GM18519 (cell line): ENCODE measurements around the gene S1PR2.
"Not testable (repeated sequence)": the region's sequence is repeated elsewhere in the genome, so short reads cannot be mapped to it uniquely, and the experiment has no call there.

Experiments used
- ATAC-seq: cut with Tn5 transposase; IDR thresholded peaks from one replicate; pipeline ENCODE4 v1.9.1; 2021; ENCODE audit warnings: mild to moderate bottlenecking, moderate library complexity; ENCODE audit not compliant: unreplicated experiment, low FRiP score

Gene S1PR2

DNA sequence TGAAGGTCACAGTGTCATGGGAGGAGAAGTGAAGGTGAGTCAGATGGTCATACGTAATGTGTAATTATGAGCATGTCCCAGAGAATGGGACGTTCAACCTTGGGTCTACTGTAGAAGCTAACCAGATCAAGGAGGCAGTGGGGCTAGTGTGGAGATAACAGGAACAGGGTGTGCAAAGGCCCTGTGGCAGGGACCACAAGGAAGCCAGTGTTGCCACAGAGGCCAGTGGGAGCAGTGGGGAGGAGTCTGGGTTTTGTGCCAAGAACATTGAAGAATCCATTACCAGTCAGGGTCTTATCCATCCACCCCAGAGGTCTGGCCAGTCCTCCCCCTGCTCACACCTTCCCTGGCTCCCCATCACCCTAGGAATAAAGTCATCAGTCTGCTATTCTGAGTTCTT is 24.2 kb upstream of the S1PR2 start:
- ATAC-seq: no peak

DNA sequence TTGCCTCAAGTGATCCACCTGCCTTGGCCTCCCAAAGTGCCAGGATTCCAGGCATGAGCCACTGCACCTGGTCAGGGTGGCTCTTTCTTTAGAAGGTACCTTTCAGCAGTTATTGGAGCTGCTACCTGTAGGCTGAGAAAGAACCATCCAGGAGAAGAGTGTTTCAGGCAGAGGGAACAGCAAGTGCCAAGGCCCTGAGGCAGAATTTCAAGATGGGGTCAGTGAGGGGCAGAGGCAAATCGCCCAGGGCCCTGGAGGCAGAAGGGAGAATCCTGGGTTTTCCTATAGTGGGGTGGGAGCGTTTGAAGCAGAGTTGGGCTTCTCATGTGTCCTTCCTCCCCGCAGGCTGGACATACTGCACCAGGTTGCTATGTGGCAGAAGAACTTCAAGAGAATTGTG is 23.1 kb upstream of the S1PR2 start:
- no peak for ATAC-seq

DNA sequence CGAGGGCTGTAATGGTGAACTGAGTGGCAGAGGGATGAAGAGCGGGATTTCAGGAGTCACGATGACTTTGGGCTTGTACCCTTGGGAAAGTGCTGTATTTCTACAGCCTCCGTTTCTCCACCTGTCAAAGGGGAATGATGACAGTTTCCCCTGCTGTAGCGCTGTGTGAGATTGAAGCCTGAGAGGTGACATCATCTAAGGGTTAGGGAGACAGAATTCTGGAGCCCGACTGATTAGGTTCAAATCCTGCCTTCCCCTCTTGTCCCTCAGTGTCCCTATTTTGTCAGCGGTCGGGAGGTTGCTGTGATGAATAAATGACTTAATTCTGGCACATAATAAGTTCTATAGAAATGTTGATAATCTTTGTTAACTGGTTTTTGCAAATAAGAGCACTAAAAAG is 21.6 kb upstream of the S1PR2 start:
- no peak for ATAC-seq

DNA sequence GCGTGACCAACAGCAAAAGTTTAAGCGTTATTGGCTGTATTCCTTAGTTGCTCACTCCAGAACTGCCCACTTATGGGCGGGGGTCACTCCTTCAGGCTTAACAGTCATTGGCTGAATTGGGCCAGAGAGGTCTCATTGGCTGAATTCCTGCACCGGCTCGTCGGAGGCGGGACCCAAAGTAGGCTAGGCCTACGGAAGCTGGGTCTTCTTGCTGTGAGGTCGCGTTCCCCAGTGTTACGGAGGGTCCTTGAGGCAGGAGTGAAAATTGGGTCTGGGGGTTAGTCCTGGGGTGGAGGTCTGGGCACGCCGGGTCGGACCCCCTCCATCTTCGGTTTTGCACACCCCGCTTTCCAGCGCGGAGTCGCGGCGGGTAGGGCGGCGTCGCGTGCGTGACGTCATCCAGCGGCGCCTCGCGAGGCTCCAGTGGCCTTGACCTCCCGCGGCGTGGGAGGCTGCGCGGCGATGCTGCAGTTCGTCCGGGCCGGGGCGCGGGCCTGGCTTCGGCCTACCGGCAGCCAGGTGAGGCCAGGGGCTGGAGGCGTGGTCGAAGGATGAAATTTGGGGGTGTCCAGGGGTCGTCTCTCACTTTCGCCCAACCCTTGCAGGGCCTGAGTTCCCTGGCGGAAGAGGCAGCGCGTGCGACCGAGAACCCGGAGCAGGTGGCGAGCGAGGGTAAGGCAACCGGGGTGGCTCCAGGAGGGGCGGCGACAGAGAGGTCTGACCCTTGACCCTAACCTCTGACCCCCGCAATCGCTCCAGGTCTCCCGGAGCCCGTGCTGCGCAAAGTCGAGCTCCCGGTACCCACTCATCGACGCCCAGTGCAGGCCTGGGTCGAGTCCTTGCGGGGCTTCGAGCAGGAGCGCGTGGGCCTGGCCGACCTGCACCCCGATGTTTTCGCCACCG is 20.9 kb upstream of the S1PR2 start, which contains the start of gene MRPL4:
MRPL4 (plus strand) TSS at position 423 of the 903 bp plus-strand sequence; CDS start at position 463, 40 bp downstream.
- peak; percentile 73 for ATAC-seq

DNA sequence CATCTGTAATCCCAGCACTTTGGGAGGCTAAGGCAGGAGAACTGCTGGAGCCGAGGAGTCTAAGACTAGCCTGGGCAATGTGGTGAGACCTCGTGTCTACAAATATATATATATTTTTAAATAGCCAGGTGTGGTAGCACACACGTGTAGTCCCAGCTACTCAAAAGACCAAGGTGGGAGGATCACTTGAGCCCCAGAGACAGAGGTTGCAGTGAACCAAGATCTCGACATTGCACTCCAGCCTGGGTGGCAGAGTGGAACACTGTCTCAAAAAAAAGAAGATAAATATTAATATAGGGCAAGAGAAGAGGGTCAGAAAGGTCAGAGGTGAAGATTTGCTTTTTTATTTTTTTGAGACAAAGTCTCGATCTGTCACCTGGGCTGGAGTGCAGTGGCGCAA is 15.4 kb upstream of the S1PR2 start:
- no peak for ATAC-seq

DNA sequence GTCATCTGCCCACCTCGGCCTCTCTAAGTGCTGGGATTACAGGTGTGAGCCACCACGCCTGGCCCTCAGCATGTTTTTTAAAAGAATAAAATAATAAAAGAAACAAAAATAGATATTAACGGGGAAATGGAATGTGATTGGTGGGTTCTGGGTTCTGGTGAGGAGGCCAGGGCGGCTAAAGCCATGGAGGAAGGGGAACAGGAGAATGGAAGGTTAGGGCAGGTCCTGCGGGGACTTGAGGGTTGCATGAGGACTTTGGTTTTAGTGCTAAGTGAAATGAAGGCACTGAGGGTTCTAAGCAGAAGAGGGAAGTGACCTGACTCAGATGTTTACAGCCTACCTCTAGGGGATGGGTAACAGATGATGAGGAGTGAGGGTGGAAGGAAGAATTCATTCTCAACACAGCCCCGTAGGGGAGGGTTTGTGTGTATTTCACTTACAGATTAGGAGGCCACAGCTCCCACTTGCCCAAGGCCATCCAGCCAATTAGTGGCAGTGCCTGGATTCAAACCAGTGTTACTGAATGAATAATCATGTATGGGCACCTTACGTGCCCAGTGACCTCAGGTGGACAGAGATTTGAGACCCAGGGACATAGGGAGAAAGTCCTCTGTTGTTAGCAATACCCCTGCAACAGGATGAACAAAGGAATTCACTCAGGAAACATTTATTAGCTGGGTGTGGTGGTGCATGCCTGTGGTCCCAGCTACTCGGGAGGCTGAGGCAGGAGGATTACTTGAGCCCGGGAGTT is 14.2 kb upstream of the S1PR2 start:
- ATAC-seq: no peak

DNA sequence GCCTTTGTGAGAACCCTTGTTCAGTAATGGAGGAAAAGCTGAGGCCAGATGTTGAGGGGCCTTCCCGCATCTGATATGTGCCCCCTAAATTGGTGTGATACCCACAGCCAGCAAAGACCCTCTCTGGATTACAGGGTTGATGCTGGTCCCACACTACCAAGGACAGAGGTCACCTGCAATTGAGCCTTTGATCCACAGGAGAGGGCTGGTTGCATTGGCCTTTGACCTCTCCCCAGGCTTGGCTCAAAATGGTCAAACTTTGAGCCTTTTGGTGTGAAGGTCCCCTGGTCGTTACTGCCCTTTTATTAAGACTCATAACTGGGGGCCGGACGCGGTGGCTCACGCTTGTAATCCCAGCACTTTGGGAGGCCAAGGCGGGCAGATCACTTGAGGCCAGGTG is 12.5 kb upstream of the S1PR2 start:
- no peak for ATAC-seq

DNA sequence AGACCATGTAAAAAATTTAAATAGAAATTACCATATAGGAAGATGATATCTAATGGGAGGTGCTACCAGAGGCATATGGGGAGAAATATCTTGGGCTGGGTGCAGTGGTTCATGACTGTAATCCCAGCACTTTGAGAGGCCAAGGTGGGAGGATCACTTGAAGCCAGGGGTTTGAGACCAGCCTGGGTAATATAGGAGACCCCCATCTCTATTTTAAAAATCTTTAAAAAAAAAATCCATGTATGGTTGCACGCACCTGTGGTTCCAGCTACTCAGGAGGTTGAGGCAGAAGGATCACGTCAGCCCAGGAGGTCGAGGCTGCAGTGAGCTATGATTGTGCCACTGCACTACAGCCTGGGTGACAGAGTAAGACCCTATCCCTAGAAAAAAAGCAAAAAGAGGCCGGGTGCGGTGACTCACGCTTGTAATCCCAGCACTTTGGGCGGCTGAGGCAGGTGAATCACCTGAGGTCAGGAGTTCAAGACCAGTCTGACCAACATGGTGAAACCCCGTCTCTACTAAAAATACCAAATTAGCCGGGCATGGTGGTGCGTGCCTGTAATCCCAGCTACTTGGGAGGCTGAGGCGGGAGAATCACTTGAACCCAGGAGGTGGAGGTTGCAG is 10.8 kb upstream of the S1PR2 start:
- not testable (repeated sequence) for ATAC-seq

DNA sequence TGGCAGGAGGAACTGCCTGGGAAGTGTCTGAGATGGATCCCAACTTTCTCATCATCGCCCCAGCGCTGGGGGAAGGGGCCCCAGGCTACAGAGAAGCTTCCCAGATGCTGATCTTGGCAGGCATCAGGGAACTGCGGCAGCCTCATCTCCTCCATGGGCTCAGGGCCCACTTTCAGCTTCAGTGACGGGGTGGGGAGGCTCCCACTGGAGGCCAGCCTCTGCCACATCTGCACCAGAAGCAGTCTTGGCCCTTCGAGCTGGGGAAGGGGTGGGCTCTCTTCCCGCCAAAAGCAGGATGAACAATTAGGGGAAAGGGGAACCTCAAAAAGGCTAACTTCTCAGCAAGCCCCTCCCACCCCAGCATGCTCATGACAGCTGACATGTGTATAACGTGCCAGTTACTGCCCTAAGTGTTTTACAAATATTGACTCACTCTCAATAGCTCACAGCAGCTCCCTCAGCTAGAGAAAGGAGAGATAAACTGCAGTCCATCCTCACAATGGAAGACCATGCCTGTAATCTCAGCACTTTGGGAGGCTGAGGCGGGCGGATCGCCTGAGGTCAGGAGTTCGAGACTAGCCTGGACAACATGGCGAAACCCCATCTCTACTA is 7.1 kb upstream of the S1PR2 start:
- no peak for ATAC-seq

DNA sequence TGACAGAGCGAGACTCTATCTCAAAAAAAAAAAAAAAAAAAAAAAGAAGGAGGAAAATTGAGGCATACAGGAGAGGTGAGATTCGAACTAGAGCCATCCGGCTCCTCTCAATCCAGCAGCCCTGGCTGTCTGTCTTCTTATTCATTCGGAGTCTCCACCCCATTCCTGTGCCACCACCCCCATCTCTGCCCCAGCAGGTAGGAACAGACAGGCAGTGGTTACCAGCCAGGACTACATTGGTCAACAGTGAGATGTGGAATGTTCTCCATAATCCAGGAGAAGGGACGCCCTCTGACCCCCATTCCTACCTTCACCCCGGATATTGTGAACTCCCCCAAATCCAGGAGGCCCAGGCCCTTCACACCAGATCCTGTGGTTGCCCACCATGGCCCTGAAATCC is 6.6 kb upstream of the S1PR2 start:
- ATAC-seq: no peak

DNA sequence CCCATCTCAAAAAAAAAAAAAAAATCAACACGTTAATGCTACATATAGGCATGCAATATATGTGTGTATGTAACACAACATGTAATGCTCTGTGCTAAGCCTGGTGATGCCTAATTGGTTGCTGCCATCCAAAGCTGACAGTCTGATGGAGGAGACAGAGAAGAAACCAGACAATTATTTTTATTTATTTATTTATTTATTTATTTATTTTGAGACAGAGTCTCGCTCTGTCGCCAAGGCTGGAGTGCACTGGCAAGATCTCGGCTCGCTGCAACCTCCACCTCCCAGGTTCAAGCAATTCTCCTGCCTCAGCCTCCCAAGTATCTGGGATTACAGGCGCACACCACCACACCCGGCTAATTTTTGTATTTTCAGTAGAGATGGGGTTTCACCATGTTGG is 4.3 kb upstream of the S1PR2 start:
- ATAC-seq: not testable (repeated sequence)

DNA sequence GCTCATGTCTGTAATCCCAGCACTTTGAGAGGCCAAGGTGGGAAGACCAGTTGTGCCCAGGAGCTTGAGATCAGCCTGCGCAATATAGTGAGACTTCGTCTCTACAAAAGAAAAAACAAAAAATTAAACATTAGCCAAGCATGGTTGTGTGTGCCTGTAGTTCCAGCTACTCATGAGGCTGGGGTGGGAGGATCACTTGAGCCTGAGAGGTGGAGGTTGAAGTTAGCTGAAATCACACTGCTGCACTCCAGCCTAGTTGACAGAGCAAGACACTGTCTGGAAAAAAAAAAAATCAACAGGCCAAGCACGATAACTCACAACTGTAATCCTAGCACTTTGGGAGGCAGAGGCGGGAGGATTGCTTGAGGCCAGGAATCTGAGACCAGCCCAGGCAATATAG is 3.9 kb upstream of the S1PR2 start:
- no peak for ATAC-seq

DNA sequence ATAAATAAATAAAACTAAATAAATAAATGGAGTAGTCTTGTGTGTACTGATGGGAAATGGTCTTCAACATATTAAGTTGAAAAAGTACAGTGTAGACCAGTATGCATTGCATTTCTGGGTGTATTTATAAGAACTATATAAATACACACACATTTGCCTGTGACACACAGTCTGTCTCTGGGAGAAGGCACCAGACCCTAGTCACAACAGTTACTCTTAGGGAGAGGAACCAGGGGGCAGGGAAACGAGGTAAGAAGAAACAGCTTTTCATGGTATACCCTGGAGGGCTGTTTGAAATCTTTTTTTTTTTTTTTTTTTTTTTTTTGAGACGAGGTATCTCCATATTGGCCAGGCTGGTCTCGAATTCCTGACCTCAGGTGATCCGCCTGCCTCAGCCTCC is 2.8 kb upstream of the S1PR2 start:
- ATAC-seq: no peak

DNA sequence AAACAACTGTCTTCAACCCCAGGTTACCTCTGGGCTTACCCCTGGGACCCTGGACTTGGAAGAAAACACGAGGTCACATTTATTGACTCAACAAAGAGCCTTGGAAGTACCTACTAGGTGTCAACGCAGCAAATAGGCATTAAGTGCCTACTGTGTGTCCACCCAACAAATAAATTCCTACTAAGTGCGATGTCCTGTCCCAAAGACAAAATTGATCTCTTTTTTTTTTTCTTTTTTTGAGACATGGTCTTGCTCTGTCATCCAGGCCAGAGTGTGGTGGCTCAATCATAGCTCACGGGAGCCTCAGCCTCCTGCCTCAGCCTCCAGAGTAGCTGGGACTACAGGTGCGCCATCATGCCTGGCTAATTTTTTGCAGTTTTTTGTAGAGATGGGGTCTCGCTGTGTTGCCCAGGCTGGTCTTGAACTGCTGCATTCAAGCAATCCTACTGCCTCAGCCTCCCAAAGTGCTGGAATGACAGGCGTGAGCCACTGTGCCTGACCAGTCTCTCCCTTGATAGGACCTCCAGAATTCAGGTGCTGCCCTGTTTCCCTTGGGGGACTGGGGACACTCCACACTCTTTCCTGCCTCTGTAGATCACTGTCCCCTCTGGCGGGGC is 589 bp upstream of the S1PR2 start:
- peak; percentile 5 for ATAC-seq

DNA sequence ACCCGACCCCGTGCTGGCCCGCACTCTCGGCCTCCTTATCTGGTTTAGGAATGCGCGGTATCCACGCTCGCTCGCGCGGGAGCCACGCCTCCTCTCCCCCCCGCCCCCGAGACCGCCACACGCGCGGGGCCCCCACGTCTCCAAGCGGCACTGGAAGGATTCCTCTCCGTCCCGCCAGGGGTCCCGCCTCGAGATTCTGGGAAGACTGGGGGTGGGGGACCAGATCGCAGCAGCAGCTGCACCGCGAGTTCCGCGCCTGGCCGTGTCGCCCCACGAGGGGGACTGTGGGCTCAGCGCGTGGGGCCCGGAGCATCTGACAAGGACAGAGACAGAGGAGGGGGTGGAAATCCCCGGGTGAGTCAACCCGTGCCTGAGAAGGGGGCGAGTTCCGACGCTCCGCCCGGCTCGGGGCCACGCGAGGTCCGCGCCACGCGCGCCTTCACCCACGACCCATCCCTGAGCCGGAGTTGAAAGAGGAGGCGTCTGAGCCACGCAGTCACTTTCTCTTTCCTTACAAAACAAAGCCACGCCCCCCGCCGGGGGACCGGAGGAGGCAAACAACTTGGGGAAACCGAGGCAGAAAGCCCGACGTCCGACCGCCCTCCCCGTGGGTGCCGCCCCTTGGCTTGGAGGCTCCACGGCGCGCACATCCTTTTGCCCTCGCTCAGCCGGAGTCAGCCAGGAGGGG is 814 bp downstream of the S1PR2 start:
- no peak for ATAC-seq

DNA sequence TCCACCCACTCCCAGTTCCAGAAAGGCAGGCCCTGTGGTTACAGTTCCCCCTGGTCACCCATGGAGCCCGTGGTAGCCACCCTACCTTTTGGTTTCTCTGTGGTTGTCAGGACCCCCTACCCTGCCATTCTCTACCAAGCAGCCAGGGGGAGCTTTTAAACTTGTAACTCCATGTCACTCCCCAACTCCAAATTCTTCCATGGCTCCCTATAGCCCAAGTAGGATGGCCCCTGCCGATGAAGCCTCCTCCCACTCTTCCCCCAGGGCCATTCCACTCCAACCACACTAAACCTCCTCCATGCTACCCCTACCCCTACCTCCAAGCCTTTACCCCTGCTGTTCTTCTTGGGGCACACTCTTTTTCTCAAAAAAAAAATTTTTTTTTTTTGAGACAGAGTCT is 2.2 kb downstream of the S1PR2 start:
- no peak for ATAC-seq

DNA sequence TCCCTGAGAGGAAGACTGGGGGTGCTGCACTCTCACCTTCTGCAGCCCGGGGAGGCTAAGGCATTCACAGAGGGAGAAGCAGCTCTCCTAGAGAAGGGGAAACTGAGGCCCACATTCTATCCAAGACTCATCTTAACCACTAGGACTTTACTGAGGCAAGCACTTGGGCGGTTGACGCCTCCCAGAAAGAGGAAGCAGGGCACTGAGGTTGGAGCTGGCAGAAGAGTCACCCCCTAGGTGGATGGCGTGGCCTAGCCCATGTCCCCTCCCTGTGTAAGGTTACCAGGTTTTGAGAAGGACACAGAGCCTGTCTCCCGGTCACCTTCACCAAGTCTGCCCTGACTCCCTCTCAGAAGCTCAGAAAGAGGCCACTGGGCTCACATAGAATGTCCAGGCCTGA is 2.7 kb downstream of the S1PR2 start:
- ATAC-seq: no peak

DNA sequence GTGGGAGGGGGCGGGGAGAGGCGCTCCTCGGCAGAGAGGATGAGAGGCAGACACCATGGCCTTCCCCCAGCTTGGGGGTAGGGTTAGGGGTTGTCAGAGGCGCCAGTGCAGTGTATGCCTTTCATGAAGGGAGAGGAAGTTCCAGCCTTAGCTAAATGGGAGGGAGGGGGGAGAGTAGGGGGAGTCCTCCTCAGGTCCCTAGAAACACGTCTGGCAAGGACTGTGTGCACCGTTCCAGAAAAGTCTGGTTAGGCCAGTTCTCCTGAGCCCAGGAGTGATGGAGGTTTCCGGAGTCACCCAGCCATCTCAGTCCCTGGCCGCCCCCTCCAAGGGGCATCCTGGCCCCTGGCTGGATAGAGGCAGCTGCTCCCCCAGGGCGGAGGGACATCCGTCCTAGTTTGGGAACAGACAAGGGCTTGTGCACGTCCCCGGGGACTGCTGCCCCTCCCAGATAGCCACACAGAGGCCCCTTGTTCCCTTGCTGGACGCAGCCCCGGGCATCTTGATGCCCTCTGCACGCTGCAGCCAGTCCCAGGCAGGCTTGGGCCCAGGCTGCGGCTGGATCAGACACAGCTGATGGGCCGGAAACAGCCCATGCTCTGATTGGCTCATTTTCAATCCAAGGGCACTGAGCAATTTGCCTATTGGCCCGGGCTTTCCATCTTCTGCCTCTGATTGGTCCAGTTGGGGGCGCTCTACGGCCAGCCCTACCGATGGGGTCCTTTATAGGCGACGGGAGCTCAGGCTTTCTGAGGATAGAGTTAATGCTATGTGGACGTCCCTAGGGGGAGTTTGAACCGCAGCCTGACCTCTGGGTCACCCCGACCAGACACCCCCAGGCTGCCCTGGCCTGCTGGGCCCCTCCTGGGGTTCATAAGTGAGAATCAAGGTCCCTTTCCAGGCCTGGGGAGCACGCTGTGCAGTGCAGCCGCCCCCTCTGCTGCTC is 3.8 kb downstream of the S1PR2 start:
- no peak for ATAC-seq
